OCI-LY1 (cell line): ENCODE measurements around the gene MRPL23.

Experiments
- CTCF ChIP-seq: fragments of 200-600 bp; sonication (generic), shearing (Covaris generic); IDR thresholded peaks from 2 replicates; pipeline ENCODE4 v1.5.1; 2017; ENCODE audit warnings: mild to moderate bottlenecking, antibody characterized with exemption, low read length, moderate library complexity, mixed read lengths
- EZH2 ChIP-seq: fragments of 200-600 bp; sonication (generic), shearing (Covaris generic); IDR thresholded peaks from 2 replicates; pipeline ENCODE4 v1.8.0; 2017; ENCODE audit warnings: borderline replicate concordance, mixed run types, mild to moderate bottlenecking, antibody characterized with exemption, low read length, moderate library complexity, mixed read lengths

- TF ChIP-seq EZH2: no peak
- no peak for TF ChIP-seq CTCF
Observed at GRCh38 chr11:1997755-1998154, 50.6 kb downstream of the MRPL23 start, which contains the start of gene H19.
